ENCODE data around the gene LGR5.

LGR5 gene, protein sequence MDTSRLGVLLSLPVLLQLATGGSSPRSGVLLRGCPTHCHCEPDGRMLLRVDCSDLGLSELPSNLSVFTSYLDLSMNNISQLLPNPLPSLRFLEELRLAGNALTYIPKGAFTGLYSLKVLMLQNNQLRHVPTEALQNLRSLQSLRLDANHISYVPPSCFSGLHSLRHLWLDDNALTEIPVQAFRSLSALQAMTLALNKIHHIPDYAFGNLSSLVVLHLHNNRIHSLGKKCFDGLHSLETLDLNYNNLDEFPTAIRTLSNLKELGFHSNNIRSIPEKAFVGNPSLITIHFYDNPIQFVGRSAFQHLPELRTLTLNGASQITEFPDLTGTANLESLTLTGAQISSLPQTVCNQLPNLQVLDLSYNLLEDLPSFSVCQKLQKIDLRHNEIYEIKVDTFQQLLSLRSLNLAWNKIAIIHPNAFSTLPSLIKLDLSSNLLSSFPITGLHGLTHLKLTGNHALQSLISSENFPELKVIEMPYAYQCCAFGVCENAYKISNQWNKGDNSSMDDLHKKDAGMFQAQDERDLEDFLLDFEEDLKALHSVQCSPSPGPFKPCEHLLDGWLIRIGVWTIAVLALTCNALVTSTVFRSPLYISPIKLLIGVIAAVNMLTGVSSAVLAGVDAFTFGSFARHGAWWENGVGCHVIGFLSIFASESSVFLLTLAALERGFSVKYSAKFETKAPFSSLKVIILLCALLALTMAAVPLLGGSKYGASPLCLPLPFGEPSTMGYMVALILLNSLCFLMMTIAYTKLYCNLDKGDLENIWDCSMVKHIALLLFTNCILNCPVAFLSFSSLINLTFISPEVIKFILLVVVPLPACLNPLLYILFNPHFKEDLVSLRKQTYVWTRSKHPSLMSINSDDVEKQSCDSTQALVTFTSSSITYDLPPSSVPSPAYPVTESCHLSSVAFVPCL

DNA sequence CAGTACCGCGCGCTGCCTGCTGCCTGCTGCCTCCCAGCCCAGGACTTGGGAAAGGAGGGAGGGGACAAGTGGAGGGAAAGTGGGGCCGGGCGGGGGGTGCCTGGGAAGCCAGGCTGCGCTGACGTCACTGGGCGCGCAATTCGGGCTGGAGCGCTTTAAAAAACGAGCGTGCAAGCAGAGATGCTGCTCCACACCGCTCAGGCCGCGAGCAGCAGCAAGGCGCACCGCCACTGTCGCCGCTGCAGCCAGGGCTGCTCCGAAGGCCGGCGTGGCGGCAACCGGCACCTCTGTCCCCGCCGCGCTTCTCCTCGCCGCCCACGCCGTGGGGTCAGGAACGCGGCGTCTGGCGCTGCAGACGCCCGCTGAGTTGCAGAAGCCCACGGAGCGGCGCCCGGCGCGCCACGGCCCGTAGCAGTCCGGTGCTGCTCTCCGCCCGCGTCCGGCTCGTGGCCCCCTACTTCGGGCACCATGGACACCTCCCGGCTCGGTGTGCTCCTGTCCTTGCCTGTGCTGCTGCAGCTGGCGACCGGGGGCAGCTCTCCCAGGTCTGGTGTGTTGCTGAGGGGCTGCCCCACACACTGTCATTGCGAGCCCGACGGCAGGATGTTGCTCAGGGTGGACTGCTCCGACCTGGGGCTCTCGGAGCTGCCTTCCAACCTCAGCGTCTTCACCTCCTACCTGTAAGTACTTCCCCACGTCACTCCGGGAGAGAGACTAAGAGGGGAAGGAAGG, at the start of gene LGR5:
TSS of gene LGR5 (plus strand) at position 186 of the 732 bp plus-strand sequence. CDS start at position 469, 283 bp downstream.
- DNase-seq, result peak; percentile 58

DNA sequence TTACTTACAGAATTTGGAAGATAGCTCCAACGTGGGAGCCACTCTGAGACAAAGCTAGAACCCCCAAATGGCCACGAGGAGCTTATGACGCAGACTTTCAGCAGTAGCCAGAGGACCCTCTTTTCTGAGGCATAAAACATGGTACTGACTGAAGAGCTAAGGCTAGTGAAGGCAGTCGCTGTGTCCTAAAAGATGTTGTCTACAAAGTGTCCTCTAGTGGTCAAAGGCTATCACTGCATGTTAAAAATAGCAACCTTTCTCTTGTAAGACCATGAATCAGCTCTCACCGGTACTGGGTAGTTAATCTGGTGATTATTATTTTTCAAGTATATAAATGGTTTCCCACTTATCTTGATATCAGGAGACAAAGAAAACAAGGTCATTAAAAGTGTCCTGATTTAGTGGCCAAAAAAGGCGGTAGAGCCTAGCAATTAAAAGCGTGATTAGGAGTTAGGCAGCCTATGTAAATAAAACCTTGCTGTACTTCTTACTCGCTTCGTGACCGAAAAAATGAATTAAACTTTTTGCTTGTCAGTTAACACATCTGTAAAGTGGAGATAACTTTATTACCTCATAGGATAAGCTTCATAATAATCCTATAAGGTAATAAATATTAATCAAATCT, 47.0 kb upstream of the LGR5 start:
- peak; percentile 48 for DNase-seq

DNA sequence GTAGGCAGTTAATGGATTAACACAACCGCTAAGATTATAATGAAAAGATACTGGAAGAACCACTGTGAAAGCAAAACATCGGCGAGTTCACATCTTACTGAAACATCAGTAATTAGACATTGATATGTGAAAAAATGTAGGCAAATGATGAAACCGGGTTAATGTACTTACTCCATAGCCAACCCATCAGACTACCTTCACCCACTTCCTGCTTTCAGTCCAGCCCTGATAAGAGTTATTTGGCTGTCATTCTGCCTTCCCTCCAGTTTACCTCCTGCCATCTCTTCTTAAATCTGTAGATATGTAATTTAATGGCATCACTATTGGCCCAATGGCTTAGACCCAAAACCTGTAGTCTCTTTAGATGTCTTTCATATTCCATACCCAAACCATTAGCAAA, 46.0 kb upstream of the LGR5 start:
- no peak for DNase-seq

DNA sequence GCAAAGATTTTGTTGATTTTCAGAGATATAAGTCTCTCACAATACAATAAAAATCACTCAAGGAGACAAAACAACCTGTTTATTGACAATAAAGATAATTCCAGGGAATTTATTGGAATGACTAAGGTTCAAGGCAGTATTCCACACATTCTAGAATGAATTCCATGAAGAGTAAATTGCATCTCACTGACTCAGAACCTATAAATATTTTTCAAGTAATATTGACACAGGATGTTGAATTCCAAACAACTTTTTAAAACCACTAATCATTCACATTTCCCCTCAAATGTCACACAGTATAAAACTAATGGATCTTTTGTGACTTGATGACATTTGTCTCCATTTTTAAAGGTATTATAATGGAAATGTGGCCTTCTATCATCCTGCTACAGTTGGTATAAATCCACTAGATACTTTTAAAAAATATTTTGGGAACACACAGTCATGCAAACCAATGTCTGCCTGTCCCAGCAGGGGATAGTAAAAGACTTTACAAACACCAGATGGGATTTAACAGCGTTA, 42.1 kb upstream of the LGR5 start:
- DNase-seq, result no peak

DNA sequence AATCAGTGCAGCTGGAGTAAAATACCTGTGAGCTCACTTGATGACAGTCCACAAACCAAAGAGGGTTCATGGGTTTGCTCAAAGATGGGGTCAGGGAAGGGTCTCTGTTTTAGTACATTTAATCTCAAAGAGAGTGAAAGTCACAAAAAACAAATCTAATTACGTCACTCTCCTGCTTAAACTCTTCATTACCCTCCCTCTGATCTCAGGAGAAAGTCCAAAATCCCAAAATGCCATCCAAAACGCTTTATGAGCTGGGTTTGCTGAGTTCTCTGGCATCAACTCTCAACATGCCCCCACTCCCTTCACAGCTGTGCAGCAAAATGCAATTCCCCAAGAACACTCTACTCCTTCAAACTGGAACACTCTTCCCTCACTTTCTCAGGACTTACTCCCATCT, 40.4 kb upstream of the LGR5 start:
- no peak for DNase-seq

DNA sequence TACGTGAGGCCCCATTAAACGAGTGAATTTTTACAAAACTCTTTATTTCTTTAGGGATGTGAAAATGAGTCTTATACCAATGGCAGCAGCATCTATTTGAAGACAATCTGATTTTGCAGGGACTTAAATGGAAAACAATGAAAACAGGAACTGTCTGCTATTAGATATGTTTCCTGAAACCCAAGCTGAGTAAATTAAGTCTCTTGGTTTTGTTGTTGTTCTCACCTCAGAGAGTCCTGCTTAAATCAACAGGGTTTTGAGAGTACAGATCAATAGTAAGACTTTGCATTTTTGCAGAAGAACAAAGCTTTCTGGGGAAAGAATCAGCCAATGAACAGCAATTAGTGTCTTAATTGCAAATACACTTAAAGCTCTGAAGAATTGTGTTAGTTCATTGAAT, 39.1 kb upstream of the LGR5 start:
- no peak for DNase-seq

DNA sequence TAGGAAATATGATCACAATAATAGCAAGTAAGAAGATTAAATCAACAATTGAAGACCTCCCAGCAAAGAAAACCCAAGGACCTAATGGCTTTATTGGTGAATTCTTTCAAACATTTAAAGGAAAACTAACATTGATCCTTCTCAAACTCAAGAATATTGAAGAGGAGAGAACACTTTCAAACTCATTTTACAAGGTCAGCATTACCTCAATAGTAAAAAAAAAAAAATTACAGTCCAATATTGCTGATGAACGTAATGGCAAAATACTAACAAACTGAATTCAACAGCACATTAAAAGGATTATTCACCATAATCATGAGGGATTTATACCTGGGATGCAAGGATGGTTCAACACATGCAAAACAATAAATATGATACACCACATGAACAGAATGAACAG, 33.7 kb upstream of the LGR5 start:
- DNase-seq, result no peak

DNA sequence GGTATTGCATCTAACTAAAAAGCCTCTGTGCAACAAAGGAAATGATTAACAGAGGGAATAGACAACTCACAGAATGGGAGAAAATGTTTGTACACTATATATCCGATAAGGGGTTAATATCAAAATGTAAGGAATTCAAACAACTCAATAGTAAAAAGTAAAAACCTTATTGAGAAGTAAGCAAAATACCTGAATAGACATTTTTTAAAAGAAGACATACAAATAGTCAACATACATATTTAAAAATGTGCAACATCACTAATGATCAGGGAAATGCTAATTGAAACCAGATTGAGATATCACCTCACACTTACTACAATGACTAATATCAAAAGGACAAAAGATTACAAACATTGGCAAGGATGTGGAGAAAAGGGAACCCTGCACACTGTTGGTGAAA, 31.9 kb upstream of the LGR5 start:
- no peak for DNase-seq

DNA sequence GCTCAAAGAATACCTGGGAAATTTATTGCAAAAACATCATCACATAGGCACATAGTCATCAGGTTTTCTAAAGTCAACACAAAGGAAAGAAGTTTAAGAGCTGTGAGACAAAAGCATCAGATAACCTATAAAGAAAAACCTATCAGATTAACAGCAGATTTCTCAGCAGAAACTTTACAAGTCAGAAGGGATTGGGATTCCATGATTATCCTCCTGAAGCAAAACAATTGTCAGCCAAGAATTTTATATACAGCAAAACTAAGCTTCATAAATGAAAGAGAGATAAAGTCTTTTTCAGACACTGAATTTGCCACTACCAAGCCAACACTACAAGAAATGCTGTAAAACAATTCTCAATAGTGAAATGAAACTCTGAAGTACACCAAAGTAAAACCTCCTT, 28.8 kb upstream of the LGR5 start:
- no peak for DNase-seq

DNA sequence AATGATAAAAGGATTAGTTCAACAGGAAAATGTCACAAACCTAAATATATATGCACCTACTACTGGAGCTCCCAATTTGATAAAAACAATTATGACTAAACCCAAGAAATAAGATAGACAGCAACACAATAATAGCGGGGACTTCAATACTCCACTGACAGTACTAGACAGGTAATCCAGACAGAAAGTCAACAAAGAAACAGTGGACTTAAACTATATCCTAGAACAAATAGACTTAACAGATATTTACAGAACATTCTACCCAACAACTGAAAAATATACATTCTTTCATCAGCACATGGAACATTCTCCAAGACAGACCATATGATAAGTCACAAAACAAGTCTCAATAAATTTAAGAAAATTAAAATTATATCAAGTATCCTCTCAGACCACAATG, 28.0 kb upstream of the LGR5 start:
- no peak for DNase-seq

DNA sequence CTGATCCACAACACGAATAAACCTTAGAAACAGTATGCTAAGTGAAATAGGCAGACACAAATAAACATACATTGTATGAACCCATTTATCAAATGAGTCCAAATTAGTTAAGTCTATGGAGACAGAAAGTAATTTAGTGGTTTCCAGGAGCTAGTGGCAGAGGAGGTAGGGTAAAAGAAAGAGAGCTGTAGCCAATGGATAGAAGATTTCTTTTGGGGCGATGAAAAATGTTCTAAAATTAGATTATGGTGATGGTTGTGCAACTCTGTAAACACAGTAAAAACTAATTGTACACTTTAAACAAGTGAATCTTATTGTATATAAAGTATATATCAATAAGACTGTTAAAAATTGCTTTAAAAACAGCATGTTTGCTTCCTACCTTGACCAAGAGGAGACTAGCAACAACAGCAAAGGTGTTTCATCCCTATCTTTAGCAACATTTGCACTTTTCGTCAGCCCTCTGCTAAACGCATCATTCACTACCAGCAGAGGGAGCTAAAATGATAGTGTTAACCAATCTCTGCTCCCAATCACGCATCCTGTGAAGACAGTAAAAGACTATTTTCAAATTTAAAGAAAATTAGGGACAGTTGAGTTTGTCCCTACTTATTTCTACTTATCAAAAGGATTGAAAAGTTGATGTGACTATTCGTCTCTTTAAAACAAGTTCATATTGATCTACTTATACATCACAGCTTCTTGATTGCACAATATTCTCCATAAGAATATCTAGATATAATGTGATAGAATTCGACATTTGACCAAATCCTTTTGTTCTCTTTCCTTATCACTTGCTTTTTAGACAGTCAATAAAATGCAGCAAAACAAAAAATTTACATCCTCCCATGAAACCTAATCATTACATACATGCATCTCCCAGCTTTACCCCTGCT, 24.0 kb upstream of the LGR5 start:
- peak; percentile 45 for DNase-seq

DNA sequence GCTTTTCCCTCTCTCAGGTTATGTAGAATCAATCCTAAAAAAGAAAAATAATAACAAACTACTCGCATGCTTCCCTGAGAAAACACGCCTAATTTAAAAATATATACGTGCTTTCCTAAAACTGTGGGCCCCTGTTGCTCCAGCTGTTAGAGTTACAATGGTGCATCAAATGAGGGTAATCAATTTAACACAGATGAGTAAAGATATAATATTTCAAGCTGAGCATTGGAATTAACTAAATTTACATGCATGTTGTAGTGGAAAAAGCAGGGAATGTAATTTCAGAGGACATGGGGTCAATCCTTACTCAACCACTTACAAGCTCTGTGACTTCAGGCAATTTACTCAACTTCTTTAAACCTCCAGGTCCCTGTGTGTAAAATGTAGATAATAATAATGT, 22.4 kb upstream of the LGR5 start:
- DNase-seq, result no peak

DNA sequence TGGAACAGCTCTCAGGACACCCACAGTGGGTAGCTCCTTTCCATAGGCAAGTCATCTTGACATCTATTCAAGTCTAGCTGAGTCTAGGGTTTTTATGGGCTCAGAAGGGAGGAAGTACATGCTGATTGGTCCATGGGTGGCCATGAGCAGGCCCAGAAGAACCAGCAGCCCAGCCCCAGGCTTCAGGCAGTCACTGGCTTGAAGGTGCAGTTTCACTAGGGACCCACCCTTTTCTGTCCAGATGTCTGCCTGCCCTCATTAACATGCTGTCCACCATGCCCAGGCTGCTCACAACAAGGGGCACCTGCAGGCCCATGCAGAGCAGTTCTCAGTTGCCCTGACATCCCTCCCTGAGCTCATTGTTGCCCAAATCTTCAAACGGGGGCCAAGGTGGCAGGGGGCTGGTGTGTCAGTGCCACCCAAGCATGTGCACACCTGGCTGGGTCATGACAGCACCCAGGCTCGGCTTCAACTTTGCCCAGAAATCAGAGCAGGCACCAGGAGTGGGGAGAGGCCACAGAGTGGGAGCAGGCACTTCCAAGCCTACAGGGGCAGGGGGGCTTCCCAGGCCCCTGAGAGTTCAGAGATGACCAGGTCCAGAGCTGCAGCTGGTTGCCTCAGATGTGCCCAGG, 18.7 kb upstream of the LGR5 start:
- no peak for DNase-seq

DNA sequence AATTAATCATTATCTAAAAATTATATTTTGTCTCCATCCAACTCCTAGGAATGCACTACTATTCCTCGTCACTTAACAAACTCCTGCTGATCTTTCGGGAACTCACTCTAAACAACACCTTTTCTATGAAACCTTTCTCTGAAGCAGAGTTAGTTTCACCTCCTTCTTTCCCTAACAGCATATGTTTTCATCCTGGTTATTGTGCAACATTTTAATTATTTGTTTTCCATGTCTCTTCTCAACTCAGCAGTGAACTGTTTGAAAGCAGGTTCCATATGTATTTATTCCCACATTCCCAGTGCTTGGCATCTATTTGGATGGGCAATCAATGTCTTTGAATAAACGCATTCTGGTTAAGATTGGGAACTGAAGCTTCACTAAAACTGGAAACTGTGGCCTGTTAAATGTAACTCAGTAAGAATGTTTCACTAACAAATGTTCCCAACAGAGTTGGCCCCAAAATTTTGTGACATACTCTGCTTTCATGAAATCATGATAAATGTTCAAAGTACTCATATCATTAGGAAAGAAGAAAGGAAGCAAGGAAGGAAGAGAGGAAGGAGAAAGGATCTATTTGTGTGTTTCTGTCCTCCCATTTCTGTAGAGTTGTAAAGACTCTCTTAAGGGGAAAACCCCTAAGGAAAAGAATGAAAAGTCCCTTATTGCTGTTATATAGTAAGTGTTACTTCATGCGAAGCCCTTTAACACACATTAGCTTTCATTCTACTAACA, 13.9 kb upstream of the LGR5 start:
- no peak for DNase-seq

DNA sequence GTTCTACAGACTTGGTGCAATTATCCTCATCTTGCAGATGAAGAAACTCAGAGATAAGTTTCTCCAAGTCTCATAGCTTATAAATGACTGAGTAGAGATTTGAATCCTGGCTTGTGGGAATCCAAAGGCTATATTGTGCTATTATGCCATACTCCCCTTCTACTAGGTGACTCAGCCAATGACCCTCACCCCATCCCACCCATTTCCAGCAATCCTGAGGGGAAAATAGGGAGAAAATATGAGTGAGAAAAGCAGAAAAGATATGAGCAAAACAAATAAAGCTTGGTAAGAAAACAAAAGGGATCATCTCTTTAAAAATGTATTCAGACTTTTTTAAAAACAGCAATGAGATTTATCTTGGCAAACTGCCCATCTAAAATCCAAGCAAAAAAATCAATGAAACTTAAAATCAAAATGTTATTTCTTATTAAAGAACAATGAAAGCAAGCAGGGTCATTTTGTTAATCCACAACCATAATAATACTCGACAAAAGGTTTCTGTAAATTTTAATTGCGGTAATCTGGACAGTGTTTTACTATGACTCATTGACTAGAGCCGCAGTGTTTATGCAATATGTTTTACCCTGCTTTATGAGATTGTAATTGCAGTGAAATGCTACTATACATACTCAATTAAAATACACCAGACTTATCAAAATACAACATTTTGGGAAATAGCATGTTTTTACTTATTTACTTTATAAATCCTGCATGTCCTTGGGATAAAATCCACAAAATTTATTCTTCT, 13.1 kb upstream of the LGR5 start:
- no peak for DNase-seq

DNA sequence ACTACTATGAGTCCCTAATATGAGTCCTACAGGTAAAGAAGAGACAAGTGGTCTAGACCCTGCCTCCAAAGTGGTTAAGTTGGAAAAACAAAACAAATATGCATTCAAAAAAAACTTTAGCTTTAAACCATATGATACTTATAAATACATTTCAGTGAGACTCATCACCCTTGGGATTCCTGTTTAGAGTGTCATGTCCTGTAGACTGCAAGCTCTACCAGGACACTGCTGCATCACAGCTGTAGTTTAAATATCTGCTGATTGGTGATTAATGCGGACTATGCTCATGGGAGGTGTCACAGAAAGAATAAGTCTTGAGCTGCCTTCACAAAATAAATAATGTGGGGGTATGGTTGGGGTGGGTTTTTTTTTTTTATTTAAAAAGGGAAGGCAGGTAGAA, 8.8 kb upstream of the LGR5 start:
- DNase-seq, result no peak

DNA sequence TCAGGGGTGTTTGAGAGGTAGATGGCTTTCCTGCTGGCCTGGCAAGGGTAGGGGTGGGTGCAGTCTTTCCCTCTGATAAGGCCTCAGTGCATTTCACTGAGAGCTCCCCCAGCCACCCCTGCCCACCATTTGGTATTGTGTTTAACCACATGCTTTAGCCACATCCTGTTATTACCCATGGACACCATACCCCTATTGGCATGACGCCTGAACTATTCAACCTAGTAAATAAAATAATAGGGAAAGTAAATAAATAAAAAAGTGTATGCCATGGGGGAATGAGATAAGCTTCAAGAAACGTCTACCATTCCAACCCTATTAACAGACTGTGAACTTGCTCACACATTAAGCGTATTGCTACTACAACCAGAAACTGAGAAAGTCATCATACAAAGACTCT, 7.6 kb upstream of the LGR5 start:
- DNase-seq, result no peak

DNA sequence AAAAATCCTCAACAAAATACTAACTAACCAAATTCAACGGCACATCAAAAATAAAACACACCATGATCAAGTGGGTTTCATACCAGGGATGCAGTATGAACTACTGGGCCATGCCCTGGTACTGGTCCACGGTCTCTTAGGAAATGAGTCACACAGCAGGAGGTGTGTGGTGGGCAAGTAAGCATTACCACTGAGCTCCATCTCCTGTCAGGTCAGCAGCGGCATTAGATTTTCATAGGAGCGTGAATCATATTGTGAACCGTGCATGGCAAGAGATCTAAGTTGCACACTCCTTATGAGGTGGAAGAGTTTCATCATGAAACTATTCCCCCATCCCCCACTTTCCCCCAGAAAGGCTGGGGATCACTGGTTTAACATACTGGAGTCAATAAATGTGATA, 6.7 kb upstream of the LGR5 start:
- no peak for DNase-seq

DNA sequence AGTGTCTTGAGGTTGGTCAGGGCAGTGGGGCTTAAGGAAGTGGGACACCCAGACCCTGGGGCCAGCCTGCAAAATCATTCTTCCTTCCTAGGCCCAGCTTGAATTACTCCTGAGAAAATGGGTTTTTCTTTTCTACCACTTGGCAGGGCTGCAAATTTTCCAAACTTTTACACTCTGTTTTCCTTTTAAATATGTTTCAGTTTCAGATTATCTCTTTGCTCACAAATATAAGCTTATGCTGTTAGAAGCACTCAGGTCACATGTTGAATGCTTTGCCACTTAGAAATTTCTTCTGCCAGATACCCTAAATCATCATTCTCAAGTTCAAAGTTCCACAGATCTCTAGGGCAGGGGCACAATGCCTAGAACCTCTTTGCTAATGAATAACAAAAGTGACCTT, 2.9 kb upstream of the LGR5 start:
- DNase-seq, result no peak

Measured in NCI-H146 (cell line).